Lower lobe of right lung (tissue), 2 donors: Measurements from ENCODE around the gene TMEM72. TPM values are rescaled to one million over a fixed set of nuclear protein-coding genes. Genes with fewer than 3 reads are reported as not detected.

ENCODE experiments used
- ATAC-seq, 2 donors: fragments of 200-7000 bp; cut with Tn5 transposase; one replicate each; pipeline ENCODE4 v1.9.1; 2020 to 2022; ENCODE audit warnings: mild to moderate bottlenecking in 2 of 2, moderate library complexity in 2 of 2
- DNase-seq: peaks from one replicate; pipeline ENCODE4 v3.0.0-alpha.2; 2020
- H3K27ac ChIP-seq: fragments of 200-600 bp; one replicate; pipeline ENCODE4 v1.8.0; 2022
- H3K27me3 ChIP-seq: fragments of 200-600 bp; one replicate; pipeline ENCODE4 v1.8.0; 2022; ENCODE audit warnings: low read depth
- H3K36me3 ChIP-seq: fragments of 200-600 bp; one replicate; pipeline ENCODE4 v1.8.0; 2022; ENCODE audit warnings: mild to moderate bottlenecking
- H3K4me1 ChIP-seq: fragments of 200-600 bp; one replicate; pipeline ENCODE4 v1.8.0; 2022
- H3K4me3 ChIP-seq: fragments of 200-600 bp; one replicate; pipeline ENCODE4 v1.8.0; 2022; ENCODE audit warnings: mild to moderate bottlenecking
- H3K9me3 ChIP-seq: fragments of 200-600 bp; one replicate; pipeline ENCODE4 v1.8.0; 2022
- intact Hi-C: fragments of 100-400 bp; cut with DNase I; formaldehyde crosslinking; loops from one replicate; pipeline ENCODE4 v1.11.0; 2022
- total RNA-seq: library from RNA; stranded (reverse); fragmentation: NEBNext Ultra II Directional; extraction: Animal tissue kit (Norgen Biotek cat#: 25700); gene quantifications from one replicate; pipeline ENCODE4 v1.2.1, GENCODE V29; 2021
- TF ChIP-seq, protein P1 (sequence below): fragments of 200-600 bp; IDR thresholded peaks from one replicate; pipeline ENCODE4 v1.8.0; 2022; ENCODE audit warnings: antibody characterized with exemption, mild to moderate bottlenecking
- donor health status: DM: no; HTN: yes; CAD: no; lungs with severe emphysema.

Gene TMEM72
- total RNA-seq, 1 donor from 2014 or later, result not detected

DNA sequence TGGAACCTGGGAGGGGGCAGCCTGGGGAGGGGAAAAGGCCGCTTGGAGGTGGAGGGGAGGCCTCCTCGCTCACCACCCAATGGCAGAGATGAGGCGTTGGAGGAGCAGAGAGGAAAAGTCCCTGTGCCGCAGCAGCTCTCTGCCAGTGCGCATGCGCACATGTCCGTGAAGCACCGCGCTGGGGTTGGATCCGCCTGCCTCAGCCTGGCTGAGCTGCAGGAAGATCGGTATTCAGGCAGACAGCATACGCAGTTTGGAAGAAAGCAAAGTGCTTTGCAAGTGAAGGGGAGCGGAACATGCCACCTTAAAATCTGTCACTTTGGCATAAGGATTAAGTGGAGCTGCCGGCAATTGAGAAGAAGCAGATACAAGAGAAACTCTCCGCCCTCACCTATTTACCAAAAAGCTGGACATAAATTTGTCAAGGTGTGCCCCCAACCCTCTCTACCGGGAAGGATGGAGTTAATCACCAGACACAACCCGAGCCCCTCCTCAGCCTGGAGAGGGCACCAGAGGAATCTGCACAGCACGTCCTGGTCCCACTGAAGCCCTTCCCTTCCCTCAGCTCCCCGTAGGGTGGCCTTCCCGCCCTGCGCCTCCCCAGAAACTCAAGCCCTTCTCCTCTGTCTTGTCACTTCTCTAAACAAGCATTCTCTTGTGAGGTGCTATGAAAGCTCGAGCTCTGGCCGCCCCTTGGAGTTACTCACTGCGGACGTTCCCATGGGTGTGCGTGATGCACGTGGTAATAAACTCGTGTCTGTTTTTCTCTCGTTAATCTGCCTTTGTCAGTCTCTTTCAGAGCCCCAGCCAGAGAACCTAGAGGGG lies 32.2 kb upstream of the TMEM72 start:
- H3K4me1 ChIP-seq, result peaks cover 15% of the 10 kb centered on the region
- H3K9me3 ChIP-seq, result no peaks in the 10 kb centered on the region
- ATAC-seq (peak; percentile 88 to 95), DNase-seq (peak; percentile 89)
- TF ChIP-seq, protein P1, sequence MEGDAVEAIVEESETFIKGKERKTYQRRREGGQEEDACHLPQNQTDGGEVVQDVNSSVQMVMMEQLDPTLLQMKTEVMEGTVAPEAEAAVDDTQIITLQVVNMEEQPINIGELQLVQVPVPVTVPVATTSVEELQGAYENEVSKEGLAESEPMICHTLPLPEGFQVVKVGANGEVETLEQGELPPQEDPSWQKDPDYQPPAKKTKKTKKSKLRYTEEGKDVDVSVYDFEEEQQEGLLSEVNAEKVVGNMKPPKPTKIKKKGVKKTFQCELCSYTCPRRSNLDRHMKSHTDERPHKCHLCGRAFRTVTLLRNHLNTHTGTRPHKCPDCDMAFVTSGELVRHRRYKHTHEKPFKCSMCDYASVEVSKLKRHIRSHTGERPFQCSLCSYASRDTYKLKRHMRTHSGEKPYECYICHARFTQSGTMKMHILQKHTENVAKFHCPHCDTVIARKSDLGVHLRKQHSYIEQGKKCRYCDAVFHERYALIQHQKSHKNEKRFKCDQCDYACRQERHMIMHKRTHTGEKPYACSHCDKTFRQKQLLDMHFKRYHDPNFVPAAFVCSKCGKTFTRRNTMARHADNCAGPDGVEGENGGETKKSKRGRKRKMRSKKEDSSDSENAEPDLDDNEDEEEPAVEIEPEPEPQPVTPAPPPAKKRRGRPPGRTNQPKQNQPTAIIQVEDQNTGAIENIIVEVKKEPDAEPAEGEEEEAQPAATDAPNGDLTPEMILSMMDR, result no peak
- H3K4me3 ChIP-seq, result peak overlapping the region; percentile 55
- H3K36me3 ChIP-seq, result no peaks in the 10 kb centered on the region
- H3K27ac ChIP-seq, result peak overlapping the region; percentile 36
- intact Hi-C loops, result no loop called here
- H3K27me3 ChIP-seq, result no peaks in the 10 kb centered on the region

DNA sequence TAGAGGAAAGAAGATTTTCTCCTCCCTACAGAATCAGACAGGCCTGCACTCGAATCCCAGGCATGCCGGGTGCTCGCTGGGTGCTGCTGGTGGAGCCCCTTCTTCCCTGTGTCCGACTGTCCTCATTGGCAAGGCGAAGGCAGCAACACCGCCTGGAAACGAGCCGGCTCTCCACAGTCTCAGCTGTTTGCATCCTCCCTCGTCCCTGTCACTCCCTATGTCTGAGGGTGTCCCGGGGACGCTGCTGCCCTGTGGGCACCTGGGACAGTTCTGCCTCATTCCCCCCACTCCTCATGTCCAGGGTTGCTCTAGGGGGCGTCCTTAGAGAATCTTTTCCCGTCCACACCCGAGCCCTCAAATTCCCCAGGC lies 31.6 kb upstream of the TMEM72 start:
- peak in 1 of 2 donors; percentile 10 for ATAC-seq

DNA sequence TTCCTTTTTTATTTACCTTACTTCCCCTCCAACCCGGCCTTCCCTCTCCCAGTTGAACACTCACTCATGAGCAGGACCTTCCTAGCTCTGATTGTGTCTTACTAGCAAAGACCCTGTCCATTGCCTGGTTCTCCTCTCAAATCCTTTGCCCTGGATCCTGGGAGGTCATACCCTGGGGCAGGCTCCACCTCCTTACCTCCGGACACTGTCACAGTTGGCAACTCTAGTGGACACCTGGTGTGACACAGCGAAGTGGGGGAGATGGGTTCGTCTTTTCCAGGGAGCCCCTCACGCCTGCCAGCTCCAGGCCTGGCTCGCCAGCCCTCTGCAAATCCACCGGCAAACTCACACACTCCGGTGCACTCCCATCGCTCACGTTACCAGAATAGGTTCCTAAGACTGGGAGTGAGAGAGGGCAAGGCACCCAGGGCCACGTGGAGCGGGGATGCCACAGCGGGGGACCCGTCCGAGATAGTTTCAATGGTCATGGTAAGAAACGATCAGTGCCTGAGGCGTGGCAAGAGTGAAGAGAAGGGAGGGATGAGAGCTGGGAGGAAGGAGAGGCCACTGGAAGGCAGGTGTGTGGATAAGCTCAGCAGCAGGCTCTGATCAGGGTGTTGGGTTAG lies 30.9 kb upstream of the TMEM72 start:
- DNase-seq, result no peak
- intact Hi-C loops, result no loop called here
- Histone ChIP-seq H3K27ac (no peak overlapping the region), H3K9me3 (no peaks in the 10 kb centered on the region), H3K4me3 (no peak overlapping the region), H3K4me1 (peaks cover 15% of the 10 kb centered on the region), H3K27me3 (no peaks in the 10 kb centered on the region), H3K36me3 (no peaks in the 10 kb centered on the region)
- TF ChIP-seq, protein P1, result no peak
- ATAC-seq, result no peak

More for the DNA sequence above, 31.6 kb upstream of the TMEM72 start:
- H3K4me3 ChIP-seq, result peak overlapping the region; percentile 55
- H3K9me3 ChIP-seq, result no peaks in the 10 kb centered on the region
- no peak for DNase-seq
- H3K27ac ChIP-seq, result peak overlapping the region; percentile 36
- no peaks in the 10 kb centered on the region for H3K36me3 ChIP-seq
- peaks cover 15% of the 10 kb centered on the region for H3K4me1 ChIP-seq
- intact Hi-C loops, result no loop called here
- H3K27me3 ChIP-seq, result no peaks in the 10 kb centered on the region
- TF ChIP-seq, protein P1, result no peak

DNA sequence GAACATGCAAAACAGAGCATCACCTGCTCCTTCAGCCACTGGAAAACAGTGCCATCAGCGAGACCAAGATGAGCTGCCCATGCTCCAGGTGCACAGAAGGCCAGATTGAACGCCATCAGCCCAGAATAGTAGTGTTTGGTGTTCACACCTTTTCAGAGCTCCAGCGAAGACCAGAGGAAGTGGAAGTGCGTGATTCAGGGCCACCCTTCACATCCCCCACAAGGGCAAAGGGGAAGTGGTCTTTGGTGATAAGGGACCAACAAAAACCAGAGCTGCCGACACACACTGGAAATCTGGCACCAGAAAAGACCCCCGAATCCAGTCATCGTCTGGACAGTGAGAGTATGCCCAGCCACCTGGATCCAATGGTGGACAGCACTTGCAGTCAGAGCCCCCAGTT lies 29.5 kb upstream of the TMEM72 start:
- H3K4me1 ChIP-seq, result peaks cover 15% of the 10 kb centered on the region
- TF ChIP-seq, protein P1, result no peak
- intact Hi-C loops, result no loop called here
- H3K4me3 ChIP-seq, result no peak overlapping the region
- H3K9me3 ChIP-seq, result no peaks in the 10 kb centered on the region
- H3K27me3 ChIP-seq, result no peaks in the 10 kb centered on the region
- H3K36me3 ChIP-seq, result no peaks in the 10 kb centered on the region
- DNase-seq, result no peak
- ATAC-seq, result no peak
- H3K27ac ChIP-seq, result no peak overlapping the region

DNA sequence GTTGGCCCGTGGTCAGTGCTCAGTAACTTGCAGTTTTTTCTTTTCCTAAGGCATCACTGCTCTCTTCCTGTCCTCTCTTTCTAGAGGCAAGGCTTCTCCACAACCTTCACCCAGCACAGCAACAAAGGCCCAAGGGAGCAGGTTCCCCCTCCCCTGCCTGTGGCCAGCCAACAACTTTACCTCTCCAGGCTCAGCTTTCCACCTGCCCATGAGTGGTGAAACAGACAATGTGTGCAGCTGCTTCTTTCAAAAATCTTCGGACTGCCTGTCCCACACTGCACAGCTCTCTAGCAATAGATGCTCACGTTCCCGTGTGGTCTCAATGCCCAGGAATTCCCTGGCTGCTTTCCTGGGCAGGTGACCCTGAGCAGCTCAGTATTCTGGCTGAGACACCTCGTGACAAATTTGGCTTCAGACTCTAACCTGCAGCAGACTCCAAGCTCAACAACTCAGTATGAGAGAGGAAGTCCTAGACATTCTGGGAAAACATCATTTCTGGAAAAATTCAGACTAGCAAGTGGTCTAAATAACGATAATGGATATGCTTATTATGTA lies 28.9 kb upstream of the TMEM72 start:
- DNase-seq (no peak), ATAC-seq (no peak)
- no peaks in the 10 kb centered on the region for H3K27me3 ChIP-seq
- intact Hi-C loops, result no loop called here
- TF ChIP-seq, protein P1, result no peak
- no peaks in the 10 kb centered on the region for H3K9me3 ChIP-seq
- H3K4me1 ChIP-seq, result peaks cover 15% of the 10 kb centered on the region
- no peak overlapping the region for H3K27ac ChIP-seq
- no peaks in the 10 kb centered on the region for H3K36me3 ChIP-seq
- H3K4me3 ChIP-seq, result no peak overlapping the region
